ENCODE measurements around the gene DEAF1. TPM values are rescaled to one million over a fixed set of nuclear protein-coding genes. Genes with fewer than 3 reads are reported as not detected.

DEAF1 gene
- polyA plus RNA-seq, 1 donor (not counting 4 experiments of a cell fraction or from before 2014, with no cell fraction given): 8.1 TPM

GRCh38 chr11:679271-680207 is 15.5 kb downstream of the DEAF1 start:
- H3K9ac ChIP-seq (ENCODE audit: control insufficient read depth, extremely low read depth, insufficient read depth, low read length): no peak overlapping the region
- H3K9me3 ChIP-seq (ENCODE audit: control insufficient read depth, low read depth, low read length): no peaks in the 10 kb centered on the region
- no peak for FAIRE-seq
- dilution Hi-C loops (cut with MboI; ENCODE audit: extremely low pct_ligation_motif_present, low sequenced_read_pairs): no loop called here
- H2AFZ ChIP-seq (ENCODE audit: control insufficient read depth, low read length): no peak overlapping the region
- H3K4me3 ChIP-seq (ENCODE audit: control insufficient read depth in 2 of 3, extremely low read depth in 1 of 3, insufficient read depth in 2 of 3, low read depth in 1 of 3, low read length in 3 of 3): no peak overlapping the region
- H3K9me1 ChIP-seq (ENCODE audit: control insufficient read depth, extremely low read depth, insufficient read depth, low read length): no peaks in the 10 kb centered on the region
- no peak for DNase-seq (ENCODE audit: low read depth, low spot score)
- no peak overlapping the region for H3K27ac ChIP-seq (ENCODE audit: control insufficient read depth, insufficient read depth, low read length)
- no peaks in the 10 kb centered on the region for H3K27me3 ChIP-seq (ENCODE audit: control insufficient read depth, extremely low read depth, insufficient read depth, low read length)
- peaks cover 16 to 32% of the 10 kb centered on the region in 2 experiments for H3K36me3 ChIP-seq (ENCODE audit: control insufficient read depth in 2 of 2, extremely low read depth in 1 of 2, insufficient read depth in 2 of 2, low read length in 2 of 2)
- H3K4me2 ChIP-seq (ENCODE audit: control insufficient read depth, extremely low read depth, insufficient read depth, low read depth, low read length): no peak overlapping the region
- no peak for TF ChIP-seq EZH2 (IDR thresholded peaks at IDR 0.05; ENCODE audit: low read length)
- TF ChIP-seq, protein P1, sequence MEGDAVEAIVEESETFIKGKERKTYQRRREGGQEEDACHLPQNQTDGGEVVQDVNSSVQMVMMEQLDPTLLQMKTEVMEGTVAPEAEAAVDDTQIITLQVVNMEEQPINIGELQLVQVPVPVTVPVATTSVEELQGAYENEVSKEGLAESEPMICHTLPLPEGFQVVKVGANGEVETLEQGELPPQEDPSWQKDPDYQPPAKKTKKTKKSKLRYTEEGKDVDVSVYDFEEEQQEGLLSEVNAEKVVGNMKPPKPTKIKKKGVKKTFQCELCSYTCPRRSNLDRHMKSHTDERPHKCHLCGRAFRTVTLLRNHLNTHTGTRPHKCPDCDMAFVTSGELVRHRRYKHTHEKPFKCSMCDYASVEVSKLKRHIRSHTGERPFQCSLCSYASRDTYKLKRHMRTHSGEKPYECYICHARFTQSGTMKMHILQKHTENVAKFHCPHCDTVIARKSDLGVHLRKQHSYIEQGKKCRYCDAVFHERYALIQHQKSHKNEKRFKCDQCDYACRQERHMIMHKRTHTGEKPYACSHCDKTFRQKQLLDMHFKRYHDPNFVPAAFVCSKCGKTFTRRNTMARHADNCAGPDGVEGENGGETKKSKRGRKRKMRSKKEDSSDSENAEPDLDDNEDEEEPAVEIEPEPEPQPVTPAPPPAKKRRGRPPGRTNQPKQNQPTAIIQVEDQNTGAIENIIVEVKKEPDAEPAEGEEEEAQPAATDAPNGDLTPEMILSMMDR (optimal IDR thresholded peaks at IDR 0.05 in 1 of 3, IDR thresholded peaks at IDR 0.05 in 1 of 3, conservative IDR thresholded peaks at IDR 0.05 in 1 of 3; ENCODE audit: extremely low read depth in 1 of 3, insufficient read depth in 2 of 3, low read length in 3 of 3): no peak
- H3K4me1 ChIP-seq (ENCODE audit: control insufficient read depth, extremely low read depth, insufficient read depth, low read length): no peaks in the 10 kb centered on the region
- H3K79me2 ChIP-seq (ENCODE audit: control insufficient read depth, insufficient read depth, low read length): no peaks in the 10 kb centered on the region
- no peaks in the 10 kb centered on the region for H4K20me1 ChIP-seq (ENCODE audit: control insufficient read depth, extremely low read depth, insufficient read depth, low read length)

GRCh38 chr11:678297-678696 is 16.7 kb downstream of the DEAF1 start:
- DNase-seq (ENCODE audit: low read depth, low spot score) (no peak), FAIRE-seq (no peak)
- dilution Hi-C loops (cut with MboI; ENCODE audit: extremely low pct_ligation_motif_present, low sequenced_read_pairs): no loop called here
- no peak overlapping the region for H3K4me2 ChIP-seq (ENCODE audit: control insufficient read depth, extremely low read depth, insufficient read depth, low read depth, low read length)
- no peak overlapping the region for H3K9ac ChIP-seq (ENCODE audit: control insufficient read depth, extremely low read depth, insufficient read depth, low read length)
- H3K9me1 ChIP-seq (ENCODE audit: control insufficient read depth, extremely low read depth, insufficient read depth, low read length): no peaks in the 10 kb centered on the region
- no peaks in the 10 kb centered on the region for H4K20me1 ChIP-seq (ENCODE audit: control insufficient read depth, extremely low read depth, insufficient read depth, low read length)
- no peaks in the 10 kb centered on the region for H3K9me3 ChIP-seq (ENCODE audit: control insufficient read depth, low read depth, low read length)
- no peak overlapping the region for H2AFZ ChIP-seq (ENCODE audit: control insufficient read depth, low read length)
- H3K36me3 ChIP-seq (ENCODE audit: control insufficient read depth in 2 of 2, extremely low read depth in 1 of 2, insufficient read depth in 2 of 2, low read length in 2 of 2): peaks cover 17 to 41% of the 10 kb centered on the region in 2 experiments
- H3K79me2 ChIP-seq (ENCODE audit: control insufficient read depth, insufficient read depth, low read length): no peaks in the 10 kb centered on the region
- TF ChIP-seq EZH2 (IDR thresholded peaks at IDR 0.05; ENCODE audit: low read length): no peak
- TF ChIP-seq, protein P1 (optimal IDR thresholded peaks at IDR 0.05 in 1 of 3, IDR thresholded peaks at IDR 0.05 in 1 of 3, conservative IDR thresholded peaks at IDR 0.05 in 1 of 3; ENCODE audit: extremely low read depth in 1 of 3, insufficient read depth in 2 of 3, low read length in 3 of 3): no peak
- no peaks in the 10 kb centered on the region for H3K27me3 ChIP-seq (ENCODE audit: control insufficient read depth, extremely low read depth, insufficient read depth, low read length)
- H3K27ac ChIP-seq (ENCODE audit: control insufficient read depth, insufficient read depth, low read length): no peak overlapping the region
- H3K4me3 ChIP-seq (ENCODE audit: control insufficient read depth in 2 of 3, extremely low read depth in 1 of 3, insufficient read depth in 2 of 3, low read depth in 1 of 3, low read length in 3 of 3): no peak overlapping the region
- H3K4me1 ChIP-seq (ENCODE audit: control insufficient read depth, extremely low read depth, insufficient read depth, low read length): no peaks in the 10 kb centered on the region

All from keratinocyte (primary cell).